HG03108 (cell line): ENCODE results near the gene SMARCAD1.
"Not testable (repeated sequence)": the region's sequence is repeated elsewhere in the genome, so short reads cannot be mapped to it uniquely, and the experiment has no call there.

ENCODE experiments used
- ATAC-seq: cut with Tn5 transposase; IDR thresholded peaks from one replicate; pipeline ENCODE4 v1.9.1; 2021; ENCODE audit warnings: moderate library complexity; ENCODE audit not compliant: unreplicated experiment

The SMARCAD1 gene

GRCh38 chr4:94285666-94286065 lies 78.0 kb downstream of the SMARCAD1 start:
- ATAC-seq = no peak

GRCh38 chr4:94290245-94290644 lies 82.6 kb downstream of the SMARCAD1 start:
- no peak for ATAC-seq

GRCh38 chr4:94293981-94294380 lies 86.3 kb downstream of the SMARCAD1 start:
- ATAC-seq = not testable (repeated sequence)

DNA sequence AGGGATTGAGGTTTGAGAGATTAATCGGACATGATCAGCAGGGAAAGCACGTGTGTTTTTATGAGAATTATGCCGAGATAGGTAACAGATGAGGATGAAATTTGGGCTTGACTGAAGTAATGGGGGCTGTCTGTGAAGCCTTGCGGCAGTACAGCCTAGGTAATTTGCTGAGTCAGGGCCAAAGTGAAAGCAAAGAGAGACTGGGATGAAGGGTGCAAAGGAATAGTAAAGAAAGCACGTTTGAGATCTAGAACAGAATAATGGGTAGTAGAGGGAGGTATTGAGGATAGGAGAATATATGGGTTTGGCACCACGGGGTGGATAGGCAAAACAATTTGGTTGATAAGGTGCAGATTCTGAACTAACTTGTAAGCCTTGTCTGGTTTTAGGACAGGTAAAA lies 87.8 kb downstream of the SMARCAD1 start:
- not testable (repeated sequence) for ATAC-seq

DNA sequence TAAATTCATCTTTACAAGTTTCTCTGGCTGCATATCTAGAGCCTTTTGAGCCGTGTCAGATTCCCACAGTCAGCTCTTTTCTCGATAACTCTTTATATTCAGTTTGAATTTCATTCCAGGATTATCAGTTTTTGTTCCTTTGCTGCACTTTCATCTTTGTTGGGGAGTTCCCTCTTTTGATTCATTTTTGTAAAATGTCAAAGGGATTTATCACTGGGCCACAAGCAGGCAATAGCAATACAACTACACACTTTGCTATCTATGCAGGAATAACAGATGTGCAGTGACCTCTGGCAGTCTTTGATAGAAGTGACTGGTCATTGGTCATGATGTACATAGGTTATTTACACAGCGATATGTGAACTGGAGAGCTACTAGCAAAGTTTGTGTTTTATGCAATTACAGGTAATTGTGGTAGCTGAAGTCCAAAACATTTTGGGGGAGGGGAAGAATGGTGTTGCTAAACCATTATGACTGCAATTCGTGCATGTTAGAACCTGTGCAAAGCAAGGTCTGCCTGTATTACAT lies 91.1 kb downstream of the SMARCAD1 start:
- no peak for ATAC-seq

DNA sequence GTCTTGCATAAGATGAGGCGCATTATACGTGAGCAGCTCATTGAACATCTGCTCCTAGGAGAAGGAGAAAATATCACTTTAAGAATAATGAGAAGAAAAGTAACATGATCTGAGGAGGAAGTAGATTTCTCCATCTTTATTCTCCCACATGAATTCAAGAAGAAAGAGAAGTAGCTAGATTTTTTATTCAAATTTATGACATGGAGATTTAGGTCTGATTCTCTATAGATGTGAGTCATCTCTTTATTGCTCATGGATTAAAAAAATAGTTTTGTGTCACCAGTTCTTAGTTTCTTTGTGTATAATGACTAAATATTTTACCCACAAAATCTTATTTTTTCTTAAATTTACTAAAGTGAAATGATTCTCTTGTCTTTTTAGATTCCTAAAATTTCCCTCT lies 94.5 kb downstream of the SMARCAD1 start:
- ATAC-seq = no peak

GRCh38 chr4:94304365-94304971 lies 96.8 kb downstream of the SMARCAD1 start:
- no peak for ATAC-seq

- ATAC-seq = no peak
These were observed 98.0 kb downstream of the SMARCAD1 start for GRCh38 chr4:94305466-94306225.

DNA sequence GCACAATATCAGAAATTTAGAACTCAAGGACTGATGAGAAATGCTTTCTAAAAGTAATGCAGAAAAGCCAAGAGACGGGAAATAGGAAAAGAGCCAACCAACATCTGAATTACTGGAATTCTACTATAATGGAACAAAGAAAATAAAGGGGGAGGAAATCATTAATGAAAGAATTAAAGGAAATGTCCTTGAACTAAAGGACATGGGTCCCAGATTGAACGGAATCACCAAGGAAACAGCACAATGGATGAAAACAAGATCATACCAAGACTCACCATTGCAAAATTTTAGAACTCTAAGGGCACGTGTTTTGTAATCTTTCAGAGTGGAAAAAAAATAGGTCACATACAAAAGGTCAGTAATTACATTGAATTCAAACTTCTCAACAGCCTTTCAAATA lies 99.0 kb downstream of the SMARCAD1 start:
- no peak for ATAC-seq

GRCh38 chr4:94307231-94307871 lies 99.7 kb downstream of the SMARCAD1 start:
- no peak for ATAC-seq

- ATAC-seq = not testable (repeated sequence)
These were observed 112.3 kb downstream of the SMARCAD1 start for GRCh38 chr4:94319927-94320326.

DNA sequence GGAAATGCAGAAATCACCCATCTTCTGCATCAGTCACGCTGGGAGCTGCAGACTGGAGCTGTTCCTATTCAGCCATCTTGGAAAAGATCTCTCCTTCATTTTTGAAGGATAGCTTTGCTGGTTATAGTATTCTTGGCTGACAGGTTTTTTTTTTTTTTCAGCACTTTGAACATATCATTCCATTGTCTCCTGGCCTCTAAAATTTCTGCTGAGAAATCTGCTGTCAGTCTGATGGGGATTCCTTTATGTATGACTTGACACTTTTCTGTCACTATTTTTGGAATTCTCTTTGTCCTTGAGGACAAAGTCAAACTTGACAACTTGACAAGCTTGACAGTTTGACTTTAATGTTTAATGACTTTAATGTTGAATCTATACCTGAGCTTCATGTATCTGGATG lies 118.2 kb downstream of the SMARCAD1 start:
- ATAC-seq = no peak

- ATAC-seq = no peak
These were observed 122.3 kb downstream of the SMARCAD1 start for GRCh38 chr4:94329933-94330332.

DNA sequence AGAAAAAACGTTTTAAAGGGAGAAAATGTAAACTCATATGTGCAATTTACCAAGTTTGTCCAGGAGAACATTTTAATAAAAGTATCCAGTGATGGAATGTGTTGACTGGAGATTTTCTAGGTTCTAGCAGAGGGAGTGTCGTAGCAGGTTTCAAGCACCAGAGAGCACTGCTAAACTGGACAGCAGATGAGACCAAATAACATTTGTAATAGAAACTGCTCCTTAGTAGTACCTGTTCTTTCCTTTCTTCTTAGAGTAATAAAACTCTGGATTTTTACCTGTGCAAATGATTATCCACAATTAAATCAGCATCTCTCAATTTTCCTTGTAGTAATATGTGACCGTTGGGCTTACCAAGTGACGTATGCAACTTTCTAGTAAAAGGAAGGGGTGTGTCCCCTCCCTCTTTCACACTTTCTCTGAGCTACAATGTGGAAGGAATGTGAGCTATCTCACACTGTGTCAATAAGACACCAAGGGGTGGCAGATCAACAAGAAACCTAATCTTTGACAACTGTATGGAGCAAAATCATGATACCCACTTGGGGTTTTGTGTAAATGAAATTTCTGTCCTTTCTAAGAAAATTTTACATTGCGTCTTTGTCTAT lies 125.4 kb downstream of the SMARCAD1 start:
- ATAC-seq = no peak

- no peak for ATAC-seq
These were observed 126.2 kb downstream of the SMARCAD1 start for GRCh38 chr4:94333866-94334265.

DNA sequence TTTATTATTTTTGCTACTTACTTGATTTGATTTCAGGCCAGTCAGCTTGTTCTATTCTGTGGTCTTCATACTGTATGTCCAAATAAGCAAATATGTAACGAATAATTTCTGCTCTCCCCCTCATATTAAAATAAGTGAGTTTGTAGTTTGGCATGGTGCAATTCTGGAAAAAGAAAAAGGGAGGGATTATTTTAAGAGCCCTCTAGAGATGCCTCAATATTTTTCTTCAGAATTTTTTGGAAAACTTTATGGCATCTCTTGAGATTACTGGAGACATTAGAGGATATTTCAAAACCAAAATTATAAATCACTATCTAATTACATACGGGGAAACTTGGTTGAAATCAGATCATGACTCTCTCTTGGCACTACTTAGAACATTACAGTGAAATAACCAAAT lies 126.8 kb downstream of the SMARCAD1 start:
- no peak for ATAC-seq

- ATAC-seq = no peak
These were observed 127.3 kb downstream of the SMARCAD1 start for GRCh38 chr4:94334962-94335361.

GRCh38 chr4:94336303-94336702 lies 128.6 kb downstream of the SMARCAD1 start:
- no peak for ATAC-seq

DNA sequence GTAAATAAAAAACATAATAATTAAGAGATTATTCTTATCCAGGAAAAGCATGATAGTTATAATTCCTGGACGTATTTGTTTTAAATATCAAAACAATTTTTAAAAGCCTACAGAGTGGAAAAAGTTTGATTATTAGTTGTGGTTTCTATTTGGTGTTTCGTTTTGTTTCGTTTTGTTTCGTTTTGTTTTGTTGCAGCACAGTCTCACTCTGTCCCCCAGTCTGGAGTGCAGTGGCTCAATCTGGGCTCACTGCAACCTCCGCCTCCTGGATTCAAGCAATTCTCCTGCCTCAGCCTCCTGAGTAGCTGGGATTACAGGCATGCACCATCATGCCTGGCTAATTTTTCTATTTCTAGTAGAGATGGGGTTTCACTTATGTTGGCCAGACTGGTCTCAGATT lies 129.1 kb downstream of the SMARCAD1 start:
- ATAC-seq = not testable (repeated sequence)

- ATAC-seq = no peak
These were observed 131.2 kb downstream of the SMARCAD1 start for GRCh38 chr4:94338681-94339351.

- ATAC-seq = no peak
These were observed 132.1 kb downstream of the SMARCAD1 start for GRCh38 chr4:94339779-94340178.
